GM18507 (cell line): ENCODE data around the gene TINCR.

Source experiments
- DNase-seq: peaks from one replicate; pipeline ENCODE4 v3.0.0; 2011; ENCODE audit warnings: low read depth; ENCODE audit not compliant: insufficient read length; ENCODE audit errors: extremely low spot score
- FAIRE-seq: peaks from 2 replicates; lab custom pipeline; 2011; peaks lifted over from hg19 to GRCh38; lab: Jason Lieb, UNC

TINCR gene

DNA sequence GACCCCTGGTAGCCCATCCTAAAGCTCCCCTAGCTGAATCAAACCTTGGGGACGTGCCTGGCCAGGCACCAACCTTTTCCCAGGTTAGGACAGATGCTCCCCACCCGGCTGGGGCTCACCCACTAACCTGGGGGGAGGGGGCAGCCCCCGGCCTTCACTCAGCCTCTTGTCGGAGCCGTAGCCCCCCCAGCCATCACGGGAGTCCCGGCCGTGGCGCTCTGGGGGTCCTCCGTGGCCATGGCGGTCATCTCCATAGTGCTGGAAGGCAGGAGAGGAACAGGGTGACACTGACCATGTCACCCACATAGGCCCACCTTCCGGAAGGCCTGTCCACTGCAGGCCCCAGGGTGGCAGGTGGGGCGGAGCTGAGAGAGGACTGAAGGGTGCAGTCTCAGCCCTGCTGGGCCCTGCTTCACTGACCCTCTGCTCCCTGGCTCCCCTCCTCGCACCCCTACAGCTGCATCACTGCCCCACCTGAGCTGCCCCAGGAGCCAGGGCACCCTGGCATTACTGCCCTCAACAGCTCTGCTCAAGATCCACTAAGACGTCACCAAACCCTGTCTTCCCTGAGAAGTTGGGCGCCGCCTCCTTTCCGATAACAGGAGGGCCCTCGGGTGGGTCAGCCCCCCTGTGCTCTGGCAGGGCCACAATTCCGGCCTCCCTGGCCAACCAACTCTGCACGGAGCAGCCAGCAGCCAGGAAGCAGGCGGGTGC is 22.6 kb upstream of the TINCR start:
- DNase-seq (no peak), FAIRE-seq (no peak)

- no peak for DNase-seq
- no peak for FAIRE-seq
Observed at GRCh38 chr19:5588906-5589676, 21.3 kb upstream of the TINCR start.

DNA sequence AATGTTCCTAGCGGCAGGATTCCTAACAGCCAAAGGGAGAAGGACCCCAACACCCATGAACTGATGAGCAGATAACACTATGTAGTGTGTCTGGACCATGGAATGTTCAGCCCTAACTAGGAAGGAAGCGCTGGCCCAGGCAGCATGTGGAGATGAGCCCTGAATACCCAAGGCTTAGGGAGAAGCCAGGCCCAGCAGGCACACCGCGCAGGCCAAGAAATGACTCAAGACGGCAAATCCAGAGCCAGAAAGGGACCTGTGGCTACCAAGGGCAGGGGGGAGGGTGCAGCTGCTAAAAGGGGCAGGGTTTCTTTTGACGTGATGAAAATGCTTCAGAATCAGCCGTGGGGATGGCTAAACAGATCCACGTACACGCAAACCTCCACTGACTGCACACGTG is 20.7 kb upstream of the TINCR start:
- DNase-seq, result no peak
- FAIRE-seq, result no peak

GRCh38 chr19:5587661-5588060 is 19.9 kb upstream of the TINCR start:
- no peak for DNase-seq
- no peak for FAIRE-seq

- DNase-seq (no peak), FAIRE-seq (no peak)
Observed at GRCh38 chr19:5587071-5587455, 19.3 kb upstream of the TINCR start.

GRCh38 chr19:5586300-5587070 is 18.7 kb upstream of the TINCR start:
- FAIRE-seq (no peak), DNase-seq (no peak)

- FAIRE-seq, result no peak
- DNase-seq, result no peak
Observed at GRCh38 chr19:5585461-5586299, 17.9 kb upstream of the TINCR start.

- no peak for FAIRE-seq
- no peak for DNase-seq
Observed at GRCh38 chr19:5580161-5580571, 12.4 kb upstream of the TINCR start.

GRCh38 chr19:5579697-5580096 is 11.9 kb upstream of the TINCR start:
- FAIRE-seq (no peak), DNase-seq (no peak)

GRCh38 chr19:5579286-5579685 is 11.5 kb upstream of the TINCR start:
- FAIRE-seq, result no peak
- DNase-seq, result no peak

GRCh38 chr19:5578097-5578846 is 10.5 kb upstream of the TINCR start:
- peak; percentile 82 for FAIRE-seq
- DNase-seq, result peak; percentile 66

- FAIRE-seq (no peak), DNase-seq (no peak)
Observed at GRCh38 chr19:5575590-5575989, 7.8 kb upstream of the TINCR start.

- DNase-seq, result no peak
- no peak for FAIRE-seq
Observed at GRCh38 chr19:5572556-5573286, 5.0 kb upstream of the TINCR start.

DNA sequence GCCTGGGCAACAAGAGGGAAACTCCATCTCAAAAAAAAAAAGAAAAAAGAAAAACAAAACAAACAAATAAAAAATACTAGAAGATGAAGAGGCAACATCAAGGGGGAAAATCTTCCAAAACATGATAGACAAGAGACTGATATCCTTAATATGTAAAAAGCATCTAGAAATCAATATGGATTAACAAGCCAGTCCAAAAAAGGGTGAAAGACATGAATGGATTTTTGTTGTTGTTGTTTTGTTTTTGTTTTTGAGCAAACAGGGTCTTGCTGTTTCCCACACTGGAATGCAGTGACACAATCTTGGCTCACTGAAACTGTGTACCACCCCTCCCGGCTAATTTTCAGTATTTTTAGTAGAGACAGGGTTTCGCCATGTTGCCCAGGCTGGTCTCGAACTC is 4.0 kb upstream of the TINCR start:
- FAIRE-seq (no peak), DNase-seq (no peak)

- FAIRE-seq (no peak), DNase-seq (no peak)
Observed at GRCh38 chr19:5567970-5568407, 236 bp upstream of the TINCR start.

- FAIRE-seq (no peak), DNase-seq (no peak)
Observed at GRCh38 chr19:5564930-5565329, 2.8 kb downstream of the TINCR start.

GRCh38 chr19:5563935-5564612 is 3.7 kb downstream of the TINCR start:
- FAIRE-seq (no peak), DNase-seq (no peak)

GRCh38 chr19:5563008-5563431 is 4.7 kb downstream of the TINCR start:
- FAIRE-seq (no peak), DNase-seq (no peak)
